Stimulated activated naive CD8-positive, alpha-beta T cell treated with anti-CD3 and anti-CD28 coated beads, Interleukin-15, Interleukin-2, amounts not matched to agents 100 ng/mL and 50 ng/mL, for 24 hours (primary cell): ENCODE results near the gene MEN1.

Experiments
- H3K27ac Mint-ChIP-seq: one replicate; pipeline ENCODE4 v1.8.0; 2021; ENCODE audit warnings: mild to moderate bottlenecking, mixed read lengths
- H3K27me3 Mint-ChIP-seq: one replicate; pipeline ENCODE4 v1.8.0; 2021; ENCODE audit warnings: mixed read lengths
- H3K36me3 Mint-ChIP-seq: one replicate; pipeline ENCODE4 v1.8.0; 2021; ENCODE audit warnings: low read depth, mixed read lengths
- H3K4me1 Mint-ChIP-seq: one replicate; pipeline ENCODE4 v1.8.0; 2021; ENCODE audit warnings: low read depth, mixed read lengths
- H3K4me3 Mint-ChIP-seq: one replicate; pipeline ENCODE4 v1.8.0; 2021; ENCODE audit warnings: mild to moderate bottlenecking, mixed read lengths
- H3K9me3 Mint-ChIP-seq: one replicate; pipeline ENCODE4 v1.8.0; 2021; ENCODE audit warnings: mixed read lengths

MEN1 gene

DNA sequence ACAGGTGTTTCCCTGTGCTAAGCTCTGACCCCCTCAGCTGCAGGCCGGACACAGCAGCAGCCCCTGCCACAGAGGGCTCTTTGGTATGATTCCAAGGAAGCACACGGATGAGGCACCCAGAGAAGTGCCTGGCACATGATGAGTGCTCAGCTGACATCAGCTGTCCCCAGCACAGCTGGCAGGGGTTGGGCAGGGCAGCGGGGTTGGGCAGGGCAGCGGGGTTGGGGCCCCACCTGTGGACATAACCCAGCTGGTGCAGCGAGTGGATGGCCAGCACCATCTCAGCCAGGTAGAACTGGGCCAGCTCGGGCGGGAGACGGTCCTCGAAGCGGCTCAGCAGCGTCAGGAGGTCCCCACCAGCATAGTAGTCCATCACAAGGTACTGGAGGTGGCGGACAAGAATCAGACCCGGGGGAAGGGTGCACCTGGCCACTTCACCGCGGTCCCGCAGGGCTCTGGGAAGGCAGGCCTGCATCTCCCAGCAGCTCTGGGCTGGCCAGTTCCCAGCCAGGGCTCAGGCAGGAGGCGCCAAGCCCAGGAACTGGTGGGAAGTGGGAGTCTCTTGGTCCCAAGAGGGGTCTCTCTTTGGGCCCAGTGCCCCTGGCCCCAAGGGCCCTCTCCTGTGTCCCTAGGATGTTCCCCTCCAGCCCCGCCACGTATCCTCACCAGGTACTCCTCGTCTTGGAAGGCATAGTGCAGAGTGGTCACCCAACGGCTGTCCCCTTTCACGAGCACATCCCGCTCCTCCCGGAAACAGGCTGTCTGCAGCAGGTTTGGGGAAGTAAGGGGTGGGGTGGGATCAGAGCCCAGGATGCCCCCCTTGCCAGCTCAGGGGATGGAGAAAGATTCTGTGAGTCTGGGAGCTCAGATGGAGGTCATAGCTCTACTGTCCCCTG lies 29.8 kb upstream of the MEN1 start:
- Mint-ChIP-seq H3K27me3 (no peaks in the 10 kb centered on the region), H3K9me3 (no peaks in the 10 kb centered on the region), H3K27ac (no peak overlapping the region), H3K4me3 (no peak overlapping the region), H3K36me3 (no peaks in the 10 kb centered on the region), H3K4me1 (peaks cover 13% of the 10 kb centered on the region)

DNA sequence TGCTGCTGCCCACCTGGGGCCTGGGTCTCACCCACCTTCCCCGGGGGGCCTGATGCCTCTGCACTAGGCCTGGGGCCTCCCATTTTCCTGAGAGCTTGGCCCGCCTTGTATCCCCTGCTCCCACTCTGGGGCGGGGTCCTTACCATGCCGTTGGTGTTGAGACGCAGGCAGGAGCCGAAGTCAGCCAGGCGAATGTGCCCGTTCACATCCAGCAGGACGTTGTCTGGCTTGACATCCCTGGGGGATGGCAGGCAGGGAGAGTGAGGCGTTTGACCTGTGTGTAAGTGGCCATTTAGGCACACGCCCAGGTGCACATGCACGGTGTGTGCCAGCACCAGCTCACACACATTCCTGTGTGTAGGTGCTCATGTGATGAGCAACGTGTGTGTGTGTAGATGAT lies 29.0 kb upstream of the MEN1 start:
- Mint-ChIP-seq H3K9me3 (no peaks in the 10 kb centered on the region), H3K36me3 (no peaks in the 10 kb centered on the region), H3K4me1 (peaks cover 10% of the 10 kb centered on the region), H3K4me3 (no peak overlapping the region), H3K27me3 (no peaks in the 10 kb centered on the region), H3K27ac (no peak overlapping the region)

DNA sequence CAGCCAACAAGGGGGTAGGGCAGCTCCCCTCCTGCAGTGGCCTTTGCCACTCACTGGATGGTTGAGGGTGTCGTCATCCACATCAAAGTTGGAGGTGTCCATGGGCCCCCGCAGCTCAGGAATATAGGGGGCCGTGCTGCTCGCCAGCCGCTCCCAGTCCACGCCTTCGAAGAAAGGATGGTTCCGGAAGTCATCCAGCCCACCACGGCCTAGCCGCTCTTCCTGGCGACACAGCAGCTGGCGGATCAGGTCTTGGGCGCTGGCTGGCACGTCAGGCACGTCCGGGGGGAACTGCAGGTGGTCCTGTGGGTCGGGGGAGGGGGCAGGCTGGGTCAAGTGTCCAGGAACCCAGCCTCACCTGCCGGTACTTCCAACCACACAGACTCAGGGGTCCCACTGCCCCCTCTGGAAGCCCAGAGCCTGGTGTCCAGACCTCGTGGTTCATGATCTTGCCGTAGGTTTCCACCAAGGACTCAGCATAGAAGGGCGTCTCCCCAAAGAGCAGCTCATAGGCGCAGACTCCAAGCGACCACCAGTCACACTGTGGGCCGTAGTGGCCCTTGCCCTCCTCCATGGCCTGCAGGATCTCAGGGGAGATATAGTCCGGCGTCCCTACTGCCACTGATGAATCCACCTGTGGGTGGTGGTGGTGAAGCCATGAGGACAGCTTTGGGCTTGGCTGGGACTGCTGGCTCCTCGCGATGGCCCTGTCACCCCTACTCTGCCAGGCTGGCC lies 28.4 kb upstream of the MEN1 start:
- peaks cover 7% of the 10 kb centered on the region for H3K4me1 Mint-ChIP-seq
- no peak overlapping the region for H3K4me3 Mint-ChIP-seq
- no peaks in the 10 kb centered on the region for H3K36me3 Mint-ChIP-seq
- H3K27ac Mint-ChIP-seq = no peak overlapping the region
- H3K27me3 Mint-ChIP-seq = no peaks in the 10 kb centered on the region
- no peaks in the 10 kb centered on the region for H3K9me3 Mint-ChIP-seq

DNA sequence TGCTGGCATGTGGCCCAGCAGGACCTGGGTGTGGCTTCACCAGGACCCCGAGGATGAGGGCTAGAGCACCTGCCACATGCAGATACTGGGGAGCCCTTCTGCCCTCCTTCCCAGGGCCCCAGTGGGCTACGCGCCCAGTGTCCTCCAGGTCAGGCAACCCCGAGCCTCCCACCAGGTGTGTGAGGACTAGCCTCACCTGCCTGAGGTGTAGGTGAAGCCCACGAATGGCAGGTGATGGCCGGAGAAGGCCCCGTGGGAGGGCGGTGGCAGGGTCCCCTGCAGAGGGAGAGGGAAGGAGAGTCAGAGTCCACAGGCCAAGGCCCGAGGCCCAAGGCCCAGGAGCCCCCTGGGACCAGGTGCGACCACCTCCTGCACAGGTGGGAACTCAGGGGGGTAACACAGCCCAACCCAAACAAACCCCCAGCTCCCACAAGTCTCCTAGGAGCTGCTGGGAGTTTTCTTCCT lies 27.6 kb upstream of the MEN1 start:
- Mint-ChIP-seq H3K27me3 (no peaks in the 10 kb centered on the region), H3K36me3 (no peaks in the 10 kb centered on the region), H3K9me3 (no peaks in the 10 kb centered on the region), H3K4me1 (peaks cover under 1% of the 10 kb centered on the region), H3K4me3 (no peak overlapping the region), H3K27ac (no peak overlapping the region)

DNA sequence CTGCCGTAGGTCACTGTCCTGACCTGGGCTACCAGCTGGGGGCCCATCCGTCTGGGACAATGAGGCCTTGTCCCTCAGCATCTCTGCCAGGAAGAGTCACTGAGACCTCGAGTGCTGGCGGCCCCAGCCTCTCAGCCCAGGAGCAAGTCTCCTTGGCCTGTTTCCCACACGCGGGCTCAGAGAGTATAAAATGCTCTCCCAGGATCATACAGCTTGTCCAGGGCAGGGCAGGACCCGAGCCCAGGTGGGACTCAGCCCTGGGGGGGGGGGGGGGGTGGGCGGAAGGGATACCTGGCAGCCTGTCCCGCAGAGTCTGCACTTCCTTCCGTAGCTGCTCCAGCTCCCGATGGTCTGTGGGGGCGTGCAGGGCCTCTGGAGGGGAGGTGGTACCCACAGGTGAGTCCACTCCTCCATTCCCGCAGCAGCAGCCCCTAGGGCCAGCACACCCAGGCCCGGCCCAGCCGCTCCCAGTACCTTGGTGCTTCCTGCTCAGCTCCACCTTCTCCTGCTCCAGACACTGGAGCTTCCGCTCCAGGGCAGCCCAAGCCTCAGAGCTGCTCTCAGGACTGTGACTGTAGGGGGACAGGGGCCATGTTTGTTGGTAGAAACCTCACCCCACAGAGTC lies 26.2 kb upstream of the MEN1 start:
- Mint-ChIP-seq H3K9me3 (no peaks in the 10 kb centered on the region), H3K27me3 (no peaks in the 10 kb centered on the region), H3K4me3 (no peak overlapping the region), H3K36me3 (no peaks in the 10 kb centered on the region), H3K4me1 (no peaks in the 10 kb centered on the region), H3K27ac (no peak overlapping the region)

DNA sequence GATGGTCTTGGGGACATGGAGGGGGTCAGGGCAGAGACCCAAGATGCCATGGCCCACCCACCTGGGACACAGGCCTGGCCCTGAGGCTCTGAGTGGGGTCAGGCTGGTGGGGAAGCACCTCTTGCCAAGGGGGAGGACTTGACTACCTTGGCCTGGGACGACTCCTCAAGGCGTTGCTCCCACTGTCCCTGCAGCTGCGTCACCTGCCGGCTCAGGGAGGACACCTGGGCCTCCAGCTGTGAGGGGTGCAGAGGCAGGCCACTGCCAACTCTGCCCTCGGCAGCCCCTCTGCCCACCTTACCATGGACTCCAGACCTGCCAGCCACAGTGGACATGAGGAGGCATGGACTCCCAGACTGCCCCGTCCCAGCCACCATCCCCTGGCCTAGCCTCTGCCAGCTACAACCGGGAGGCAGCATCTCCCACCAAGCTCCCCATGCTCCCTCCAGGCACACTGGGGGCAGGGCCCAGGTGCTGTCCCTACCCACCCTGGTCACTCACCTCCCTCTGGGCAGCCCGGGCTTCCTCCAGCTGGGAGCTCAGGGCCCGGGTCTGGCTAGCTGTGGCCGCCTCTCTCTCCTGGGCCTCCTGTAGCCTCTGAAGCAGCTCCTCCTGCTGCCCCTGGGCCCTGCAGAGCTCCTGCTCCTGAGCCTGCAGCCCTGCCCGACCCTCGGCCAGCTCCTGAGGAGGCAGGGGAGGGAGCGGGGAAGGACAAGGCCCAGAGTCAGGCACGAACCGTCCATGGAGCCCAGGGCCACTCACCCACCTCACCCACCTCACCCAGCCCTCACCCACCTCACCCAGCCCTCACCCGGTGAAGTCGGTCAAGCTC lies 25.5 kb upstream of the MEN1 start:
- Mint-ChIP-seq H3K4me1 (no peaks in the 10 kb centered on the region), H3K9me3 (no peaks in the 10 kb centered on the region), H3K27ac (no peak overlapping the region)

DNA sequence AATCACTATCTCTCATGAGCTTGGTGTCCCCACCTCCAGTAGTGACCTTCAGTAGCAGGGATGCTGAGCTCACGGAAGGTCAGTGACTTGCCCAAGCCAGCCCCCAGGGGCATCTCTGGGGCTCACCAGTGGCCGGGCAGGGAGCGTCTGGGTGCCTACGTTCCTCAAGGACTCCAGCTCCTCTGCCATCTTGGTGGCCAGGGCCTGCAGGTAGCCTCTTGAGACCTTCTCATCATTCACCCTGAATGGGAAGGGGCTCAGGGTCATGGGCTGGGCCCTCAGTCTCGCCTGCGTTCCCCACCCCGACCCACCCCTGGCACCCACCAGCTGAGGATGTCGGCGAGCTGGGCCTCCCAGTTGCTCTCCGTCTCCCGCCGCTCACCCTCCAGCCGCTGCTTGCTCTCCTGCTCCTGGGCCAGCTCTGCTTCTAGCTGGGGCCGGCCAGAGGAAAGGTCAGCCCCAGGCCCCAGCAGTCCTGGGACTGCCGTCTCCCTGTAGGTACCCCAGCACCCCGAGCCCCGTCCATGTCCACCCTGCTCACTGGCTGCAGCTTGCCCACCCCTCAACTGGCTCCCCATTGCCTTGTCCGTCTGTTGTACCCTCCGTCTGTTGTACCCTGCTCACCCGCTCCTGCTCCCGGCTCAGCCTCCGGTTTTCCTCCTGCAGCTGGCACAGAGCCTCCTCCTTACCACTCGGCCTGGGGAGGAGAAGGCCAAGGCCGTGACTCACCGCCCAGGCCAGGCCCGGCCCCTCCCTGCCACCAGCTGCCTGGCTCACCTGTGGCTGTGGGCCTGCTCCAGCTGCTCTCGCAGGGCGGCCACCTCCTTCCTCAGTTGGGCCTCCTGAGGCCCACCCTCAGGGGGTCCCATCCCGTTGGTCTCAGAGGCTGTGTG lies 24.6 kb upstream of the MEN1 start:
- Mint-ChIP-seq H3K27ac (no peak overlapping the region), H3K36me3 (no peaks in the 10 kb centered on the region), H3K4me1 (no peaks in the 10 kb centered on the region), H3K27me3 (no peaks in the 10 kb centered on the region), H3K4me3 (no peak overlapping the region), H3K9me3 (no peaks in the 10 kb centered on the region)

More for the DNA sequence above, 25.5 kb upstream of the MEN1 start:
- no peak overlapping the region for H3K4me3 Mint-ChIP-seq
- H3K36me3 Mint-ChIP-seq = no peaks in the 10 kb centered on the region
- H3K27me3 Mint-ChIP-seq = no peaks in the 10 kb centered on the region

DNA sequence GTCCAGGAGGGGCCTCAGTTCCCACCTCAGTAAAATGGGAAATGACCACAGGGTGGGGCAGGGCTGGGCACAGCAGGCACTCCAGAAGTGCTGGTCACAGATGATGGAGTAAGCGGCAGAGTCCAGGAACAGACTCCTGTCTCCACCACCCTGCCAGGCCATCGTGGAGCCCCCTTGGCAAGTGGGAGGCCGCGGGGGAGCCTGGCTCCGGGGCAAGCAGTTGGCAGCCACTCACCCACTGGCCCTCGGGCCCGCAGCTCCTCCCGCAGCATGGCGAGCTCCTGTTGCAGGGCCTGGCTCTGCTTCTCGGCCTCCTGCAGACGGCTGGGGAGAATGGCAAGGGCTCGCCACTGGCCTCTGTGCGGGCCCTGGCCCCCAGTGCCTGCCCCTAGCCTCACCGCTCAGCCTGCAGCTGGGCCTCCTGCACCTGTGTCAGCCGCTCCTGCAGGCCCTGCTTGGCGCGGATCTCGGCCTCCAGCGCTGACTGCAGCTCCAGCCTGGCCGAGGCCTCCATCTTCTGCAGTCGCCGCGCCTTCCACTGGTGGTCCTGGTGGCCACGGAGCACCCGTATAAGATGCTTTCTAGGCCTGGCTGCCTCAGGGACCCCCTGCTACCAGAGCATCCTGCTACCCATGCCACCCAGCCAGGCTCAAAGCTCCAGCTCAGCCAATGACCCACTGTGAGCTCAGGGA lies 23.8 kb upstream of the MEN1 start:
- H3K27ac Mint-ChIP-seq = no peak overlapping the region
- no peaks in the 10 kb centered on the region for H3K4me1 Mint-ChIP-seq
- no peaks in the 10 kb centered on the region for H3K27me3 Mint-ChIP-seq
- H3K36me3 Mint-ChIP-seq = no peaks in the 10 kb centered on the region
- H3K4me3 Mint-ChIP-seq = no peak overlapping the region
- no peaks in the 10 kb centered on the region for H3K9me3 Mint-ChIP-seq

DNA sequence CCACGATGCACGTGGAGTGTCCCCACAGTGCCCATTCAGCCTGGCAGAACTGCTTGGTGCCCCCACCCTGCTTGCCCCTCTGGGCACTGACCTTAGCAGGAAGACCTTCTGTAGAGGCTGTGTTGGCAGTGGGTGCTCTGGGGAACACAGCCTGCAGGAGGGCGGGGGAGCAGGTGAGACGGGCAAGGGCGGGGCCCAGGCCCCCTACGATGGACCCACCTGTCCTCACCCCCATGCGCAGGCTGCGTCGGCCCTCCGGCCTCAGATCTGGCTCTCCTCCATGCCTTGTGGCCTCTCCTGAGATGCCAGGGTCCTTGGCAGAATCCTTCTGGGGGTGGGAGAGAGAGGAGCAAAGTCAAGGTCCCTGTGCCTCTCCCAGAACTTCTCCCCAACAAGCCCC lies 23.2 kb upstream of the MEN1 start:
- Mint-ChIP-seq H3K4me3 (no peak overlapping the region), H3K36me3 (no peaks in the 10 kb centered on the region), H3K4me1 (no peaks in the 10 kb centered on the region), H3K27me3 (no peaks in the 10 kb centered on the region), H3K27ac (no peak overlapping the region), H3K9me3 (no peaks in the 10 kb centered on the region)

DNA sequence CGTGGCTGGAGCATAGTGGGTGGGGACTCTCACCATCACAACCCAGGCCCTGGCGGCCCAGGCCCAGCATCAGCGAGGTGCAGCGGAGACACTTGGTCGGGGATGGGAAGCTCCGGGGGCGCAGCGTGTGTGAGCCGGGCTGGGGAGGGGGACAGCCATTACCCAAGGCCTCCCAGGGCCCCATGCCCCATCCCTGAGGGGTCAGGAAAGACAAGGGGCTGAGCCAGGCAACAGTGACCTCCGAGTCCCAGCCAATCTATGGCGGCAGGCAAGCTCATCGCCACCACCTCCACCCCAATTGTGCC lies 22.8 kb upstream of the MEN1 start:
- no peaks in the 10 kb centered on the region for H3K4me1 Mint-ChIP-seq
- no peaks in the 10 kb centered on the region for H3K36me3 Mint-ChIP-seq
- H3K27me3 Mint-ChIP-seq = no peaks in the 10 kb centered on the region
- H3K4me3 Mint-ChIP-seq = no peak overlapping the region
- no peak overlapping the region for H3K27ac Mint-ChIP-seq
- no peaks in the 10 kb centered on the region for H3K9me3 Mint-ChIP-seq

DNA sequence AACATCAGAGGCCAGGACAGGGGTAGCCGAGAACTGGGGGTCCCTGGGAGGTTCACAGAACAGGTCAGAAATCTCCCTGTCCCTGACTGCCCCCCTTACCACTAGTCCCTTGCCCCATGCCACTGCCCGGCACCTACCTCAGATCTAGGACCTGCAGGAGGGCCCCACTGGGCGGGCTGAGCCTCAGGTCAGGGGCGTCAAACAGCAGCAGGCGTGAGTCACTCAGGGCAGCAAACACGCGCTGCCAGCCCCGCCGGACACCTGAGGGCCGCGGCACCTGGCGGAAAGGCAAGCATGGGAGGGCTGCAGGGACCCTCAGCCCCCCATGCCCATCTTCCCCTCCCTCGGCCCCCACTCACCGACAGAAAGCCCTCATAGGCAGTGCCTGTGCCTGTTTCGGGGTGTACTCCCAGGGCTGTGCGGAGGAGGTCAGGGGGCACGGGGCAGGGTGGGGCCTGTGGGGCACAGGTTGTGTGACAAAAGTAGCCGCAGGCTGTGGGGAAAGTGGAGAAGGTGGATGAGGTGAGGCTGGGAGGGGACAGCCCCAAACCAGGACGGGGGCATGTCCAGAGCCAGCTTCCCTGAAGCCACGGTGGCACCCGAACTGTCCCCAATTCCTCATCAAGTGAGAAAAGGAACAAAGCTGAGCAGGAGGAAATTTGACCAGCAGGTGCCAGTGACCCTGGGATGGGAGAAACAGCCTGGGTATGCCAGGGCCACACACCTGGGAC lies 22.3 kb upstream of the MEN1 start:
- Mint-ChIP-seq H3K36me3 (no peaks in the 10 kb centered on the region), H3K4me1 (no peaks in the 10 kb centered on the region), H3K4me3 (no peak overlapping the region), H3K27ac (no peak overlapping the region), H3K27me3 (no peaks in the 10 kb centered on the region), H3K9me3 (no peaks in the 10 kb centered on the region)

DNA sequence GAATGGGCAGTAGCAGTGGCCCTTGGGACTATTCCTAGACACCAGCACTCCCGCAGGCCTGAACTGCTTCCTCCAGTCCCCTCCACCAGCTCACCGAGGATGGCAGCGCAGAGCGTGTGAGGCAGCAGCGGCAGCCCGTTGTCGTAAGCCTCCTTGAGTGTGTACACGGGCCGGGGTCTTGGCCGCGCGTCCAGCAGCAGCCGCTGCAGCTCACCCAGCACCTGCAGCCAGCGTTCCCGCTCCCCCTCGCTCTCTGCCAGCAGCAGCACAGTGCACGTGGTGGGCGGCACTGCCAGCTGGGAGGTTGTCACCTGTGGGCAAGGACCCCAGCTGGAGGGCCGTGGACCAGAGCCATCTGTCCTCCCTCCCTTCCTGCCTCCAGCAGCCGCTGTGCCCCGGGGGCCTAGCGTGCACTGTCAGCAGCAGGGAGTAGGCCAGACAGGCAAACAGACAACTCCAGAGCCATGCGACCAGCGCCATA lies 21.1 kb upstream of the MEN1 start:
- Mint-ChIP-seq H3K4me1 (no peaks in the 10 kb centered on the region), H3K27ac (no peak overlapping the region), H3K9me3 (no peaks in the 10 kb centered on the region), H3K27me3 (no peaks in the 10 kb centered on the region), H3K36me3 (no peaks in the 10 kb centered on the region), H3K4me3 (no peak overlapping the region)
